Stimulated activated CD4-positive, alpha-beta T cell treated with anti-CD3 and anti-CD28 coated beads, Interleukin-15, amount 100 ng/mL, for 48 hours (primary cell): Measurements from ENCODE around the gene PCCA.
"Not testable (repeated sequence)": the region's sequence is repeated elsewhere in the genome, so short reads cannot be mapped to it uniquely, and the experiment has no call there.

Experiments used
- DNase-seq, 2 donors: peaks; one replicate each; pipeline ENCODE4 v3.0.0-alpha.2; 2020; ENCODE audit warnings: low read depth in 2 of 2

PCCA gene

GRCh38 chr13:100362781-100363180, 273.9 kb downstream of the PCCA start:
- DNase-seq, result no peak

- no peak for DNase-seq
Observed at GRCh38 chr13:100363285-100363711, 274.4 kb downstream of the PCCA start.

GRCh38 chr13:100363874-100364273, 275.0 kb downstream of the PCCA start:
- DNase-seq, result no peak

- no peak for DNase-seq
Observed at GRCh38 chr13:100364591-100364990, 275.7 kb downstream of the PCCA start.

- no peak for DNase-seq
Observed at GRCh38 chr13:100365680-100366079, 276.8 kb downstream of the PCCA start.

GRCh38 chr13:100378533-100378932, 289.6 kb downstream of the PCCA start:
- no peak for DNase-seq

- no peak for DNase-seq
Observed at GRCh38 chr13:100381595-100382224, 292.8 kb downstream of the PCCA start.

GRCh38 chr13:100382785-100383184, 293.9 kb downstream of the PCCA start:
- no peak for DNase-seq

GRCh38 chr13:100387416-100387815, 298.5 kb downstream of the PCCA start:
- no peak for DNase-seq

- not testable (repeated sequence) for DNase-seq
Observed at GRCh38 chr13:100388150-100388549, 299.3 kb downstream of the PCCA start.

- no peak for DNase-seq
Observed at GRCh38 chr13:100388923-100389322, 300.0 kb downstream of the PCCA start.

GRCh38 chr13:100389617-100390016, 300.7 kb downstream of the PCCA start:
- DNase-seq, result no peak

- peak; percentile 52 to 63 for DNase-seq
Observed at GRCh38 chr13:100392709-100393630, 304.1 kb downstream of the PCCA start.

- DNase-seq, result peak in 1 of 2 donors; percentile 7
Observed at GRCh38 chr13:100394005-100394695, 305.3 kb downstream of the PCCA start.

- DNase-seq, result no peak
Observed at GRCh38 chr13:100395698-100396373, 306.9 kb downstream of the PCCA start.

- DNase-seq, result no peak
Observed at GRCh38 chr13:100396776-100397175, 307.9 kb downstream of the PCCA start.

GRCh38 chr13:100397627-100398026, 308.7 kb downstream of the PCCA start:
- DNase-seq, result no peak

- no peak for DNase-seq
Observed at GRCh38 chr13:100398360-100398759, 309.5 kb downstream of the PCCA start.

- DNase-seq, result no peak
Observed at GRCh38 chr13:100399455-100399854, 310.6 kb downstream of the PCCA start.

- no peak for DNase-seq
Observed at GRCh38 chr13:100403675-100404074, 314.8 kb downstream of the PCCA start.

- no peak for DNase-seq
Observed at GRCh38 chr13:100409132-100409531, 320.2 kb downstream of the PCCA start.

- DNase-seq, result no peak
Observed at GRCh38 chr13:100423375-100423774, 334.5 kb downstream of the PCCA start.
